Neuronal stem cell (in vitro differentiated cells): Measurements from ENCODE around the gene PSMA7.

Source experiments
- DNase-seq: peaks from one replicate; pipeline ENCODE4 v3.0.0-alpha.2; 2013; ENCODE audit warnings: low spot score
- H2AFZ ChIP-seq: one replicate; pipeline ENCODE4 v1.6.1; 2013; ENCODE audit warnings: mild to moderate bottlenecking, low read length, inconsistent platforms
- H2AK5ac ChIP-seq: 2 replicates; pipeline ENCODE4 v1.6.1; 2013; ENCODE audit warnings: low read depth, mild to moderate bottlenecking, inconsistent platforms, low read length, moderate library complexity, mixed read lengths
- H2BK120ac ChIP-seq: 2 replicates; pipeline ENCODE4 v1.6.1; 2013; ENCODE audit warnings: low read depth, mild to moderate bottlenecking, inconsistent platforms, low read length, moderate library complexity, mixed read lengths
- H2BK12ac ChIP-seq: one replicate; pipeline ENCODE4 v1.6.1; 2013; ENCODE audit warnings: low read length, inconsistent platforms
- H2BK15ac ChIP-seq: 2 replicates; pipeline ENCODE4 v1.6.1; 2013; ENCODE audit warnings: mild to moderate bottlenecking, low read length, inconsistent platforms, mixed read lengths
- H2BK5ac ChIP-seq: one replicate; pipeline ENCODE4 v1.6.1; 2013; ENCODE audit warnings: inconsistent platforms, mild to moderate bottlenecking, low read length, moderate library complexity
- H3K14ac ChIP-seq: one replicate; pipeline ENCODE4 v1.6.1; 2013; ENCODE audit warnings: low read length, inconsistent platforms
- H3K18ac ChIP-seq: 2 replicates; pipeline ENCODE4 v1.6.1; 2013; ENCODE audit warnings: low read length, inconsistent platforms
- H3K23ac ChIP-seq: 2 replicates; pipeline ENCODE4 v1.6.1; 2013; ENCODE audit warnings: low read depth, mild to moderate bottlenecking, mixed read lengths, low read length, inconsistent platforms; ENCODE audit not compliant: poor library complexity
- H3K27ac ChIP-seq: replicated peaks from 3 replicates; pipeline ENCODE4 v1.5.1; 2013; ENCODE audit warnings: low read length, inconsistent platforms
- H3K27me3 ChIP-seq, 3 experiments: 2 replicates each; pipeline ENCODE4 v1.6.1; 2013; ENCODE audit warnings: low read length in 3 of 3, mild to moderate bottlenecking in 2 of 3, inconsistent platforms in 1 of 3, low read depth in 1 of 3, mixed read lengths in 1 of 3, moderate library complexity in 1 of 3; ENCODE audit not compliant: control insufficient read depth in 3 of 3, insufficient read depth in 3 of 3
- H3K36me3 ChIP-seq, 2 donors: replicated peaks in 1 of 2; 2 replicates each; pipeline ENCODE4 v1.6.1; 2013; ENCODE audit warnings: low read length in 2 of 2; ENCODE audit not compliant: control insufficient read depth in 2 of 2, insufficient read depth in 2 of 2
- H3K4ac ChIP-seq: 2 replicates; pipeline ENCODE4 v1.6.1; 2013; ENCODE audit warnings: inconsistent platforms, mild to moderate bottlenecking, low read length, moderate library complexity
- H3K4me1 ChIP-seq, 2 donors: 1 replicate in 1 of 2; 2 replicates in 1 of 2; pipeline ENCODE4 v1.6.1; 2013; ENCODE audit warnings: low read length in 2 of 2, low read depth in 1 of 2; ENCODE audit not compliant: control insufficient read depth in 2 of 2, insufficient read depth in 1 of 2
- H3K4me2 ChIP-seq: one replicate; pipeline ENCODE4 v1.6.1; 2013; ENCODE audit warnings: mild to moderate bottlenecking, low read length, inconsistent platforms; ENCODE audit not compliant: insufficient read depth, poor library complexity, severe bottlenecking
- H3K4me3 ChIP-seq, 2 donors: 2 replicates each; pipeline ENCODE4 v1.5.1; 2013; ENCODE audit warnings: low read length in 2 of 2, mild to moderate bottlenecking in 2 of 2, inconsistent platforms in 1 of 2, moderate library complexity in 1 of 2
- H3K79me1 ChIP-seq: one replicate; pipeline ENCODE4 v1.6.1; 2013; ENCODE audit warnings: low read depth, mild to moderate bottlenecking, inconsistent platforms, low read length, moderate library complexity
- H3K9ac ChIP-seq: one replicate; pipeline ENCODE4 v1.6.1; 2013; ENCODE audit warnings: mild to moderate bottlenecking, low read depth, low read length, inconsistent platforms; ENCODE audit not compliant: poor library complexity
- H3K9me3 ChIP-seq, 2 donors: replicated peaks in 1 of 2; 2 replicates each; pipeline versions ENCODE3 to v1.6.1; 2013; ENCODE audit warnings: low read length in 2 of 2, mild to moderate bottlenecking in 2 of 2, inconsistent platforms in 1 of 2, low read depth in 1 of 2, mixed read lengths in 1 of 2, moderate library complexity in 1 of 2; ENCODE audit not compliant: control insufficient read depth in 2 of 2, insufficient read depth in 1 of 2
- H4K8ac ChIP-seq: one replicate; pipeline ENCODE4 v1.6.1; 2013; ENCODE audit warnings: low read depth, mild to moderate bottlenecking, inconsistent platforms, low read length, moderate library complexity
- H4K91ac ChIP-seq: one replicate; pipeline ENCODE4 v1.6.1; 2013; ENCODE audit warnings: low read length, low read depth, mild to moderate bottlenecking, inconsistent platforms; ENCODE audit not compliant: poor library complexity
- WGBS, 2 donors: extraction: QIAGEN DNeasy Blood & Tissue Kit; methylation state at CpG; one replicate each; pipeline ENCODE4 v1.1.7; 2013; ENCODE audit warnings: missing lambda C conversion rate in 2 of 2, mixed read lengths in 1 of 2; ENCODE audit not compliant: insufficient read length in 2 of 2, insufficient replicate concordance in 1 of 2; ENCODE audit errors: extremely low coverage in 2 of 2; 5-methylcytosine and 5-hydroxymethylcytosine counted together

The PSMA7 gene

GRCh38 chr20:62101078-62101477 is 42.1 kb downstream of the PSMA7 start:
- H2AK5ac ChIP-seq = no peak overlapping the region
- no peak overlapping the region for H3K4ac ChIP-seq
- no CpG with 5 or more reads among the region's 4 CpGs for WGBS, 2 donors
- no peak overlapping the region for H3K4me2 ChIP-seq
- H3K27me3 ChIP-seq = peaks cover 0 to 8% (median 0%) of the 10 kb centered on the region in 3 experiments
- H2AFZ ChIP-seq = no peak overlapping the region
- no peaks in the 10 kb centered on the region for H3K79me1 ChIP-seq
- no peak overlapping the region for H4K8ac ChIP-seq
- no peak overlapping the region for H2BK12ac ChIP-seq
- H2BK5ac ChIP-seq = no peak overlapping the region
- peaks cover 0 to 14% of the 10 kb centered on the region in 2 donors for H3K9me3 ChIP-seq
- H3K14ac ChIP-seq = no peak overlapping the region
- H3K27ac ChIP-seq = no peak overlapping the region
- H3K23ac ChIP-seq = no peak overlapping the region
- H3K9ac ChIP-seq = no peak overlapping the region
- H4K91ac ChIP-seq = no peak overlapping the region
- no peak overlapping the region for H2BK15ac ChIP-seq
- H3K4me1 ChIP-seq = no peaks in the 10 kb centered on the region
- H3K36me3 ChIP-seq = no peaks in the 10 kb centered on the region
- H3K4me3 ChIP-seq = no peak overlapping the region
- DNase-seq = no peak
- no peak overlapping the region for H2BK120ac ChIP-seq
- H3K18ac ChIP-seq = no peak overlapping the region

GRCh38 chr20:62097881-62098407 is 45.2 kb downstream of the PSMA7 start:
- H4K8ac ChIP-seq = no peak overlapping the region
- H3K4me3 ChIP-seq = no peak overlapping the region
- H3K4me2 ChIP-seq = no peak overlapping the region
- H3K36me3 ChIP-seq = no peaks in the 10 kb centered on the region
- no peak overlapping the region for H3K23ac ChIP-seq
- peak overlapping the region; percentile 63 for H2AK5ac ChIP-seq
- no peak overlapping the region for H2BK120ac ChIP-seq
- no peaks in the 10 kb centered on the region for H3K79me1 ChIP-seq
- H2AFZ ChIP-seq = no peak overlapping the region
- H3K14ac ChIP-seq = peak overlapping the region; percentile 89
- no CpG with 5 or more reads among the region's 16 CpGs for WGBS, 2 donors
- peaks cover 0 to 8% (median 0%) of the 10 kb centered on the region in 3 experiments for H3K27me3 ChIP-seq
- no peak overlapping the region for H3K9ac ChIP-seq
- no peak overlapping the region for H4K91ac ChIP-seq
- H3K4ac ChIP-seq = no peak overlapping the region
- H3K4me1 ChIP-seq = no peaks in the 10 kb centered on the region
- H2BK5ac ChIP-seq = no peak overlapping the region
- H2BK12ac ChIP-seq = peak overlapping the region; percentile 69
- H2BK15ac ChIP-seq = peak overlapping the region; percentile 89
- DNase-seq = no peak
- H3K9me3 ChIP-seq = peaks cover 0 to 14% of the 10 kb centered on the region in 2 donors
- peak overlapping the region; percentile 28 for H3K18ac ChIP-seq
- no peak overlapping the region for H3K27ac ChIP-seq

- Histone ChIP-seq H2AK5ac (peak overlapping the region; percentile 80), H3K18ac (peak overlapping the region; percentile 44), H2BK120ac (peak overlapping the region; percentile 72), H3K23ac (peak overlapping the region; percentile 70), H3K79me1 (no peaks in the 10 kb centered on the region), H4K91ac (peak overlapping the region; percentile 49), H3K36me3 (no peaks in the 10 kb centered on the region), H3K9me3 (peaks cover 0 to 15% of the 10 kb centered on the region in 2 donors), H3K9ac (peak overlapping the region; percentile 39), H3K4me1 (no peaks in the 10 kb centered on the region), H2BK15ac (peak overlapping the region; percentile 77), H3K14ac (peak overlapping the region; percentile 17), H3K27me3 (peaks cover 0 to 8% (median 0%) of the 10 kb centered on the region in 3 experiments), H2BK5ac (no peak overlapping the region), H2BK12ac (no peak overlapping the region), H3K27ac (no peak overlapping the region), H2AFZ (no peak overlapping the region), H4K8ac (no peak overlapping the region), H3K4ac (peak overlapping the region; percentile 10), H3K4me2 (no peak overlapping the region), H3K4me3 (peak overlapping the region in 1 of 2 donors; percentile 38)
- DNase-seq = no peak
- WGBS, 2 donors = no CpG with 5 or more reads among the region's 30 CpGs
These were observed 46.5 kb downstream of the PSMA7 start for GRCh38 chr20:62096421-62097380.

GRCh38 chr20:62089393-62089792 is 53.8 kb downstream of the PSMA7 start:
- no peak overlapping the region for H2BK120ac ChIP-seq
- H3K4me1 ChIP-seq = peaks cover 0 to 5% of the 10 kb centered on the region in 2 donors
- no peak overlapping the region for H3K27ac ChIP-seq
- no peak overlapping the region for H2AK5ac ChIP-seq
- no peaks in the 10 kb centered on the region for H3K79me1 ChIP-seq
- no peak overlapping the region for H2BK12ac ChIP-seq
- H3K4me3 ChIP-seq = no peak overlapping the region
- H4K91ac ChIP-seq = no peak overlapping the region
- H3K36me3 ChIP-seq = peaks cover 0 to 2% of the 10 kb centered on the region in 2 donors
- no CpG with 5 or more reads among the region's 3 CpGs for WGBS, 2 donors
- no peak overlapping the region for H3K9ac ChIP-seq
- no peak overlapping the region for H3K4ac ChIP-seq
- no peak overlapping the region for H2BK5ac ChIP-seq
- peaks cover 0 to 7% (median 6%) of the 10 kb centered on the region in 3 experiments for H3K27me3 ChIP-seq
- H4K8ac ChIP-seq = no peak overlapping the region
- peaks cover 6 to 7% of the 10 kb centered on the region in 2 donors for H3K9me3 ChIP-seq
- no peak overlapping the region for H3K14ac ChIP-seq
- no peak overlapping the region for H2BK15ac ChIP-seq
- H3K23ac ChIP-seq = no peak overlapping the region
- H2AFZ ChIP-seq = no peak overlapping the region
- no peak overlapping the region for H3K4me2 ChIP-seq
- no peak overlapping the region for H3K18ac ChIP-seq
- DNase-seq = no peak
